Measurements from ENCODE around the gene MAP1LC3B2. TPM values are rescaled to one million over a fixed set of nuclear protein-coding genes. Genes with fewer than 3 reads are reported as not detected.
A peak's percentile ranks its signal among the peaks of the same experiment; 100 is the strongest.
"Not testable (repeated sequence)": the region's sequence is repeated elsewhere in the genome, so short reads cannot be mapped to it uniquely, and the experiment has no call there.

MAP1LC3B2 gene
- total RNA-seq, 2 donors from 2014 or later = not detected

DNA sequence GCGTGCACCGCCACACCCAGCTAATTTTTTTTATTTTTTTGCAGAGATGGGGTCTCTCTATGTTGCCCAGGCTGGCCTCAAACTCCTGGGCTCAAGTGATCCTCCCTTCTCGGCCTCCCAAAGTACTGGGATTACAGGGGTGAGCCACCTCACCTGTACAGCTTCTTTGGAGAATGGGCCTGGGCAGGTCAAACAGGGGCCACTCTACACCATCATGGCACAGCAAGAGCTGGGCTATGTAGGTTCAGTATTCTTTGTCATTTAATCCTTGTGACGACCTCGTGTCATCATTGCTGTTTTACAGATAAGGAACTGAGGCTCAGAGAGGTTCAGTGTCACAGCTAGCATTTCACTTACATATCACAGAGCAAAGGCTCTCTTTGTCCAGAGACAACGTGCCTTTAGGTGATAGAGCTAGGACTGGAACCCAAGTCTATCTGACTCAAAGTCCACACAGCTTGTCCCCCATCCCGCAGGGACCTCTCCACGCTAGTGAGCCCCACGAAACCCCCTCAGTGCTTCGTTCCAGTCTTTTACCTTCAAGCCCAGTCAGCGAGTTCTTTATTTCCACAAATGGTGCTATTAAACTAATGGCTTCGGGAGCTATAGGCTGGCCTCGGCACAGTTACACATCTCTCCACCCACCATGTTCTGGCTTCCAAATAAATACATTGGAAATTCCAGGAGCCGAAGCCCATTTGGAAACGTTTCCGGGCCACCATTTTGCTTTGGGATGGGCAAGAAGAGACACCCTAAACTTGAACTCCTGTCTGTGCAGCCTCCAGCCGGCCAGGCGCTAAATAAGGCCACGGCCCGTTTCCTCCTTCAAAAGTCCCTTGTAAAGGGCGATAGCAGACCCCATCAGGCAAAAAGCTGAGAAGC, 660 bp upstream of the MAP1LC3B2 start:
- DNase-seq (no peak), ATAC-seq (no peak)
- Histone ChIP-seq H3K9me3 (no peaks in the 10 kb centered on the region), H3K36me3 (replicated peaks in 1 of 2; ENCODE audit: insufficient read depth in 1 of 2, low read depth in 2 of 2) (no peaks in the 10 kb centered on the region), H3K27ac (peak overlapping the region in 2 of 4 donors; percentile 50 to 61), H3K4me3 (no peak overlapping the region), H3K27me3 (no peaks in the 10 kb centered on the region), H3K4me1 (peaks cover 12% of the 10 kb centered on the region)
- TF ChIP-seq POLR2A (IDR thresholded peaks at IDR 0.05) = no peak
- intact Hi-C loops (cut with DNase I) = no loop called here
- WGBS, 2 donors = 80 to 95% methylated on average over 21 of the region's 21 CpGs

DNA sequence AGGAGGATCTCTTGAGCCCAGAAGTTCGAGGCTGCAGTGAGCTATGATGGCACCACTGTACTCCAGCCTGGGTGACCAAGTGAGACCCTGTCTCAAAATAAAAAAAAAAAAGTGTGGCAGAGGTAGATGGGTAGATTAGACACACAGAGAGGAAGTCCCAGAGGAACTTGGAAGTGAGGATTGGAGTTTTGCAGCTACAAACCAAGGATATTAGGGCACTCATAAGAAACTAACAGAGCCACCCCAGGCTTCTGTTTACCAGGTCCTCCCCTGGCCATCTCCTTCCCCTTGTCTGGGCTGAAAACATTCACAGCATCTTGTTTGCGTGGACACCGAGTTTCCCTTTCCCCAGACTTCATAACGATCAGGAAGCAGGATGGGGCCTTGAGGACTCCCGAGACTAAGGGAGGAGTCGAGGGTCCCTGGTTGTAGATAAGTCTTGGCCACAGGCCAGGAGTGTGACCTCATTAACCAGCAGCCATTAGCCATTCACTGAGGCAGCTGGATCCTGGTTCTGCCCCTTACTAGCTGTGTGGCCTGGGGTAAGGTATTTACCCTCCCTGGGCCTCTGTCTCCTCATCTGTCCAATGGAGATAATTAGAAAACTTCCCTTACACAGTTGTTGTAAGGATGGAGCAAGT, 2.1 kb downstream of the MAP1LC3B2 start:
- 69 to 76% methylated on average over 5 to 6 of the region's 6 CpGs for WGBS, 2 donors
- H3K27ac ChIP-seq = no peak overlapping the region
- TF ChIP-seq, protein P1, sequence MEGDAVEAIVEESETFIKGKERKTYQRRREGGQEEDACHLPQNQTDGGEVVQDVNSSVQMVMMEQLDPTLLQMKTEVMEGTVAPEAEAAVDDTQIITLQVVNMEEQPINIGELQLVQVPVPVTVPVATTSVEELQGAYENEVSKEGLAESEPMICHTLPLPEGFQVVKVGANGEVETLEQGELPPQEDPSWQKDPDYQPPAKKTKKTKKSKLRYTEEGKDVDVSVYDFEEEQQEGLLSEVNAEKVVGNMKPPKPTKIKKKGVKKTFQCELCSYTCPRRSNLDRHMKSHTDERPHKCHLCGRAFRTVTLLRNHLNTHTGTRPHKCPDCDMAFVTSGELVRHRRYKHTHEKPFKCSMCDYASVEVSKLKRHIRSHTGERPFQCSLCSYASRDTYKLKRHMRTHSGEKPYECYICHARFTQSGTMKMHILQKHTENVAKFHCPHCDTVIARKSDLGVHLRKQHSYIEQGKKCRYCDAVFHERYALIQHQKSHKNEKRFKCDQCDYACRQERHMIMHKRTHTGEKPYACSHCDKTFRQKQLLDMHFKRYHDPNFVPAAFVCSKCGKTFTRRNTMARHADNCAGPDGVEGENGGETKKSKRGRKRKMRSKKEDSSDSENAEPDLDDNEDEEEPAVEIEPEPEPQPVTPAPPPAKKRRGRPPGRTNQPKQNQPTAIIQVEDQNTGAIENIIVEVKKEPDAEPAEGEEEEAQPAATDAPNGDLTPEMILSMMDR (IDR thresholded peaks at IDR 0.05) = no peak
- no peak for TF ChIP-seq POLR2A (IDR thresholded peaks at IDR 0.05)

DNA sequence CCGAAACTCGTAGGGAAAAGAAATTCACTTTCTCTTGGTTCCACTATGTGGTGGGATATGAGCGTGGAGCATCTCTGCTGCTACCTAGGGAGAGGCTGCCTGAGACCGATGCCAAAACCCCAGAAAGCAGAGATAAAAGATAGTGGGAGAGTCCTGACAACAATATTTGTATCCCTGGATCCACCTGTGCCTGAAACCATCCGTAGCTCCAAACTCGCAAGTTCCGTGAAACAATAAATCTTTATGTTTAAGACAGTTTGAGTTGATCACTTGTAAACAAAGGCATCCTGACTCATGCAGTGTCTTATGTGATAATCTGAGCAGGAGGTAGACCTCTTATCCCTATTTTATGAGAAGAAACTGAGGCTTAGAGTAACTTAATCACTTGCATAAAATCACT, 2.9 kb downstream of the MAP1LC3B2 start:
- DNase-seq (no peak), ATAC-seq (no peak)
- intact Hi-C loops (cut with DNase I) = no loop called here
- no peaks in the 10 kb centered on the region for H3K36me3 ChIP-seq (replicated peaks in 1 of 2; ENCODE audit: insufficient read depth in 1 of 2, low read depth in 2 of 2)
- H3K27me3 ChIP-seq = no peaks in the 10 kb centered on the region
- no peaks in the 10 kb centered on the region for H3K9me3 ChIP-seq
- no peak overlapping the region for H3K27ac ChIP-seq
- 71 to 96% methylated on average over 7 of the region's 7 CpGs for WGBS, 2 donors
- H3K4me3 ChIP-seq = no peak overlapping the region
- peaks cover 12% of the 10 kb centered on the region for H3K4me1 ChIP-seq
- TF ChIP-seq POLR2A (IDR thresholded peaks at IDR 0.05) = no peak
- TF ChIP-seq, protein P1 (IDR thresholded peaks at IDR 0.05) = no peak

More for the DNA sequence above, 2.1 kb downstream of the MAP1LC3B2 start:
- intact Hi-C loops (cut with DNase I) = no loop called here
- ATAC-seq = no peak
- Histone ChIP-seq H3K4me1 (peaks cover 12% of the 10 kb centered on the region), H3K9me3 (no peaks in the 10 kb centered on the region), H3K36me3 (replicated peaks in 1 of 2; ENCODE audit: insufficient read depth in 1 of 2, low read depth in 2 of 2) (no peaks in the 10 kb centered on the region), H3K27me3 (no peaks in the 10 kb centered on the region), H3K4me3 (no peak overlapping the region)
- DNase-seq = no peak

DNA sequence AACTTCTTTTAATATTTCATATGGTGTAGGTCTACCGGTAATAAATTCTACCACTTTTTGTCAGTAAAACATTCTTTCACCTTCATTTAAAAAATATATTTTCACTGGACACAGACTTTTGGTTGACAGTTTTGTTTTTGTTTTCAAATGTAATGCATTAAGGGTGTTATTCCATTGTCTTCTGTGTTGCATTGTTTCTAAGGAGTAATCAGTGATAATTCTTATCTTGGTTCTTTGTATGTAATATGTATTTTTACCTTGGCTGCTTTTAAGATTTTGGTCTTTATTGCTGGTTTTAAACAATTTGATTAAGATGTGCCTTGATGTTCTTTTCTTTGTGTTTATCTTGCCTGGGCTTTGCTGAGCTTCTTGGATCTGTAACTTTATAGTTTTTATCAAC, 4.1 kb downstream of the MAP1LC3B2 start:
- no peak for ATAC-seq
- TF ChIP-seq, protein P1 (IDR thresholded peaks at IDR 0.05) = no peak
- TF ChIP-seq POLR2A (IDR thresholded peaks at IDR 0.05) = no peak
- peaks cover 12% of the 10 kb centered on the region for H3K4me1 ChIP-seq
- 97 to 100% methylated on average over 1 of the region's 1 CpG for WGBS, 2 donors
- no peaks in the 10 kb centered on the region for H3K36me3 ChIP-seq (replicated peaks in 1 of 2; ENCODE audit: insufficient read depth in 1 of 2, low read depth in 2 of 2)
- no peak overlapping the region for H3K27ac ChIP-seq
- DNase-seq = no peak
- H3K9me3 ChIP-seq = no peaks in the 10 kb centered on the region
- intact Hi-C loops (cut with DNase I) = no loop called here
- H3K27me3 ChIP-seq = no peaks in the 10 kb centered on the region
- no peak overlapping the region for H3K4me3 ChIP-seq

DNA sequence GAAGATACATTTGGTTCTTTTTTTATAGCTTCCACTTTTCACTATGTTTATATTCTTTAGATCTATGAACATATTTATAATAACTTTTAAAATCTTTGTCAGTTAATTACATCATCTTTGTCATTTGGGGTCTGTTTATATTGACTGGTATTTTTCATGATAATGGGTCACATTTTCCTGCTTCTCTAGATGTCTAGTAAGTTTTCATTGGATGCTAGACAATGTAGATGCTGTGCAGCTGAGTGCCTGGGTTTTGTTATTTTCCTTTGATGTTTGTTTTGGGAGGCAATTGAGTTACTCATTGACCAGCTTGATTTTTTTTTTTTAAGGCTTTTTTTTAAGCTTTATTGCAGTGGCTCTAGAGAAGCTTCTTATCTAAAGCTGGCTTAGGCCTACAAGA, 4.9 kb downstream of the MAP1LC3B2 start:
- Histone ChIP-seq H3K4me1 (peaks cover 7% of the 10 kb centered on the region), H3K27ac (no peak overlapping the region), H3K9me3 (no peaks in the 10 kb centered on the region), H3K36me3 (replicated peaks in 1 of 2; ENCODE audit: insufficient read depth in 1 of 2, low read depth in 2 of 2) (no peaks in the 10 kb centered on the region), H3K4me3 (no peak overlapping the region), H3K27me3 (no peaks in the 10 kb centered on the region)
- no peak for DNase-seq
- intact Hi-C loops (cut with DNase I) = no loop called here
- TF ChIP-seq POLR2A (IDR thresholded peaks at IDR 0.05) = no peak
- TF ChIP-seq, protein P1 (IDR thresholded peaks at IDR 0.05) = no peak
- no peak for ATAC-seq

DNA sequence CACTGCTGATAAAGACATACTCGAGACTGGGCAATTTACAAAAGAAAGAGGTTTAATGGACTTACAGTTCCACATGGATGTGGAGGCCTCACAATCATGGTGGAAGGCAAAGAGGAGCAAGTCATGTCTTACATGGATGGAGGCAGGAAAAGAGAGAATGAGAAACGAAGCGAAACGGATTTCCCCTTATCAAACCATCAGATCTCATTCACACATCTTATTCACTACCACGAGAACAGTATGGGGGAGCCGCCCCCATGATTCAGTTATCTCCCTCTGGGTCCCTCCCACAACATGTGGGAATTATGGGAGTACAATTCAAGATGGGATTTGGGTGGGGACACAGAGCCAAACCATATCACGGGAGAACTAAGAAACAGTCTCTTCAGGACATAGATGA, 6.0 kb downstream of the MAP1LC3B2 start:
- H3K9me3 ChIP-seq; H3K27me3 ChIP-seq; ATAC-seq; DNase-seq; H3K36me3 ChIP-seq (replicated peaks in 1 of 2; ENCODE audit: insufficient read depth in 1 of 2, low read depth in 2 of 2); H3K4me1 ChIP-seq; intact Hi-C loops (cut with DNase I); H3K4me3 ChIP-seq; H3K27ac ChIP-seq: not testable (repeated sequence)
- 88 to 92% methylated on average over 7 of the region's 7 CpGs for WGBS, 2 donors
